ENCODE data around the gene ZNF326. TPM values are rescaled to one million over a fixed set of nuclear protein-coding genes. Genes with fewer than 3 reads are reported as not detected.

ZNF326 gene
- polyA plus RNA-seq, 1 of the 3 experiments (the other 2 are of a cell fraction) = 16.4 TPM

DNA sequence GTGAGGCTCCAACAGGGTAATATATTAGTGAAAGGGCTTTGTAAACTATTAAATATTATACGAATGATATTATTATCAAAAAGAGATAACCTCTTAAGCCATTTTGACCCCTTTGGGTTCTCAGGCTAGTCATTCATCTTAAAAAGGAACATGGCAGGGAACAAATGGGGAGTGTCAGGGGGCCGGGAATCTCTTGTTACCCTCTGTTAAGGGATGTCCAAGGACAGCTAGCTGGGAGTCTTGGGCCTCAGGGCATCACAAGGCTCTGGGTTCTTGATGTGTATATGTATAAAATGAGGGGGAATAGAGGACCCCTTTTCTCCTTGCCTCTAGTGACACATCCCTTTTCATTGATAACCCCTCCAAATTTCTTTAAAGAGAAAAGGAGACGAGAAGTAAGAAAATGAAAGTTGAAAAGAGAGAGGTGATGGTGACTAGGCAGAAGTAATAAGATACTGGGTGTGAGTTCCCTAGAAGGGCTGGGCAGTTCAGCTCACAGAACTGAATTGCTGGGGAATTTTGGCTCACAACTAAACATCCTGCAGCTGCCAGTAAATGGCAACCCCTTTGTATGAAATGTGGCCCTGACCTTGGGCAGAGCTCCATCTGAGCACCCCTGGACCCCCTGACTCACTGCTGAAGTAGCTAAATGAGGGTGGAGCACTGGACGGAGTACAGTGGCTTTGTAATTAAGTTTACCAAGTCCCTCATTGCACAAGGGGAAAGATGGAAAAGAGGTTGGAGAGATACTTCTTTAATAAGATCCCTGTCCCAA lies 20.0 kb upstream of the ZNF326 start:
- no peak overlapping the region for H3K4me3 ChIP-seq (ENCODE audit: low read depth in 2 of 2, low read length in 1 of 2)
- H2AFZ ChIP-seq (ENCODE audit: low read depth) = peak overlapping the region; percentile 17; the same call in 1 of the 2 replicates
- CTCF ChIA-PET = interaction anchor here (4.7 kb wide), 1 partner anchor 13 kb away, joined by 23 read pairs; no protein-coding TSS in a partner anchor

DNA sequence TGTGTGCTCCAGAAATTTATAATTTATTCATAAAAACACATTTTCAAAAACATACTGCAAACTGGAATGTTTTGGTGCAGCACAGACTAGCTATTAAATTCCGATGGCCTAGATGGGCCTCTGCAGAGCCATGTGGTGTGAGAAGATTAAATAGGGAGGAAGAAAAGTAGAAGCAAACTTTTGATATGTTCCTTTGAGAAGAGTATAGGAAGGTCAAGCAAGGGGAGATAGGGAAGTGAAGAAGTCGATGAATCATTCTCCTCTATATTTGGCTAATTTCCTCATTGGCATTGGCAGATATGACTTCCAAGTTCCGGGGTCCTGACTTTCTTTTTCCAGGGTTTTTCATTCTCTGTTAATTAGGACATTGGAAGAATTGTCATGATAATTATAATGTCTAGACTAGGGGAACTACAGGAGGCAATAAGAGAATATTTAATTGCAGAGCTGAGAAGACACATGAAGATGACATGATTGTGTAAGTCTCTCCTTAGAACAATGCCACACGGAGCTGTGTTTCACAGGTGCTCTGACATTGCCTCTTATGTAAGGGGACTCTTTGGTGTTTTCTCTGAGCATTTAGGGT lies 19.3 kb upstream of the ZNF326 start:
- no peaks in the 10 kb centered on the region for H3K79me2 ChIP-seq (ENCODE audit: insufficient read depth)
- no peaks in the 10 kb centered on the region for H3K36me3 ChIP-seq (replicated peaks in 1 of 2; ENCODE audit: control insufficient read depth in 1 of 2, insufficient read depth in 2 of 2, low read length in 1 of 2)
- DNase-seq = no peak
- no peaks in the 10 kb centered on the region for H3K9me2 ChIP-seq
- H3K4me2 ChIP-seq = 0 out of 2 replicates have a peak overlapping the region, but pooled peaks have one; percentile 21
- no peaks in the 10 kb centered on the region for H4K20me1 ChIP-seq (ENCODE audit: insufficient read depth)
- no peak overlapping the region for H3K9ac ChIP-seq
- no peaks in the 10 kb centered on the region for H3K27me3 ChIP-seq (ENCODE audit: insufficient read depth)
- TF ChIP-seq FOXJ3 (CRISPR knock-in tag; IDR thresholded peaks at IDR 0.05) = no peak
- TF ChIP-seq, protein P1, sequence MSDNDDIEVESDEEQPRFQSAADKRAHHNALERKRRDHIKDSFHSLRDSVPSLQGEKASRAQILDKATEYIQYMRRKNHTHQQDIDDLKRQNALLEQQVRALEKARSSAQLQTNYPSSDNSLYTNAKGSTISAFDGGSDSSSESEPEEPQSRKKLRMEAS (IDR thresholded peaks at IDR 0.05; ENCODE audit: low read depth) = no peak
- H2AFZ ChIP-seq (ENCODE audit: low read depth) = peak overlapping the region; percentile 17; the same call in 1 of the 2 replicates
- H3K4me3 ChIP-seq (ENCODE audit: low read depth in 2 of 2, low read length in 1 of 2) = no peak overlapping the region
- peaks cover 0 to 6% of the 10 kb centered on the region in 2 experiments; a peak in 2 of 4 replicates for H3K4me1 ChIP-seq (ENCODE audit: control insufficient read depth in 1 of 2, insufficient read depth in 2 of 2, low read depth in 1 of 2, low read length in 1 of 2)
- ChIA-PET CTCF (interaction anchor here (0.6 to 4.7 kb wide), 2 partner anchors 12 to 133 kb away, joined by 3 to 23 read pairs; no protein-coding TSS in a partner anchor), POLR2A (no interaction called here)
- WGBS (ENCODE audit: low lambda C conversion rate) = 76% methylated on average over 4 of the region's 4 CpGs
- H3K27ac ChIP-seq (ENCODE audit: low read depth in 2 of 2, low read length in 1 of 2) = peak overlapping the region in 1 of 2 experiments; percentile 26; a peak in 2 of 4 replicates
- H3K9me3 ChIP-seq = no peaks in the 10 kb centered on the region
- no peaks in the 10 kb centered on the region for H3F3A ChIP-seq (replicated peaks; ENCODE audit: insufficient read depth)

More for the DNA sequence above, 20.0 kb upstream of the ZNF326 start:
- Histone ChIP-seq H3K9me3 (no peaks in the 10 kb centered on the region), H3K27me3 (ENCODE audit: insufficient read depth) (no peaks in the 10 kb centered on the region), H3K4me2 (0 out of 2 replicates have a peak overlapping the region, but pooled peaks have one; percentile 21), H3K9me2 (no peaks in the 10 kb centered on the region), H3K27ac (ENCODE audit: low read depth in 2 of 2, low read length in 1 of 2) (peak overlapping the region in 1 of 2 experiments; percentile 26; a peak in 2 of 4 replicates), H3K9ac (no peak overlapping the region), H4K20me1 (ENCODE audit: insufficient read depth) (no peaks in the 10 kb centered on the region), H3K36me3 (replicated peaks in 1 of 2; ENCODE audit: control insufficient read depth in 1 of 2, insufficient read depth in 2 of 2, low read length in 1 of 2) (no peaks in the 10 kb centered on the region), H3K79me2 (ENCODE audit: insufficient read depth) (no peaks in the 10 kb centered on the region), H3K4me1 (ENCODE audit: control insufficient read depth in 1 of 2, insufficient read depth in 2 of 2, low read depth in 1 of 2, low read length in 1 of 2) (peaks cover 0 to 6% of the 10 kb centered on the region in 2 experiments; a peak in 2 of 4 replicates), H3F3A (replicated peaks; ENCODE audit: insufficient read depth) (no peaks in the 10 kb centered on the region)
- TF ChIP-seq ELF1 (IDR thresholded peaks at IDR 0.05) (no peak), RFX5 (IDR thresholded peaks at IDR 0.05; ENCODE audit: low read length) (no peak), NFIC (IDR thresholded peaks at IDR 0.05; ENCODE audit: borderline replicate concordance) (peak; percentile 43), EZH2phosphoT487 (IDR thresholded peaks at IDR 0.05; ENCODE audit: borderline replicate concordance, low read depth) (no peak), GATA2 (CRISPR knock-in tag; IDR thresholded peaks at IDR 0.05) (no peak), GABPA (IDR thresholded peaks at IDR 0.05; ENCODE audit: low read depth) (no peak), RXRA (IDR thresholded peaks at IDR 0.05; ENCODE audit: borderline replicate concordance, low read depth) (0 out of 2 replicates have a peak, but pooled peaks have one; percentile 11)
- TF ChIP-seq, protein P1 (IDR thresholded peaks at IDR 0.05; ENCODE audit: low read depth) = no peak
- TF ChIP-seq, protein P2, sequence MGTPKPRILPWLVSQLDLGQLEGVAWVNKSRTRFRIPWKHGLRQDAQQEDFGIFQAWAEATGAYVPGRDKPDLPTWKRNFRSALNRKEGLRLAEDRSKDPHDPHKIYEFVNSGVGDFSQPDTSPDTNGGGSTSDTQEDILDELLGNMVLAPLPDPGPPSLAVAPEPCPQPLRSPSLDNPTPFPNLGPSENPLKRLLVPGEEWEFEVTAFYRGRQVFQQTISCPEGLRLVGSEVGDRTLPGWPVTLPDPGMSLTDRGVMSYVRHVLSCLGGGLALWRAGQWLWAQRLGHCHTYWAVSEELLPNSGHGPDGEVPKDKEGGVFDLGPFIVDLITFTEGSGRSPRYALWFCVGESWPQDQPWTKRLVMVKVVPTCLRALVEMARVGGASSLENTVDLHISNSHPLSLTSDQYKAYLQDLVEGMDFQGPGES (IDR thresholded peaks at IDR 0.05; ENCODE audit: low read depth, low read length) = no peak
- DNase-seq = no peak
- POLR2A ChIA-PET = no interaction called here
- 63% methylated on average over 4 of the region's 4 CpGs for WGBS (ENCODE audit: low lambda C conversion rate)
